Testis (tissue), 3 donors: Measurements from ENCODE around the gene MAN2A2. TPM values are rescaled to one million over a fixed set of nuclear protein-coding genes. Genes with fewer than 3 reads are reported as not detected.

ENCODE experiments used
- DNase-seq: peaks from one replicate; pipeline ENCODE4 v3.0.0-alpha.2; 2019
- H3K27ac ChIP-seq, 2 donors: fragments of 200-600 bp; sonication (generic); one replicate each; pipeline ENCODE4 v1.5.1; 2019
- H3K27me3 ChIP-seq: fragments of 200-600 bp; sonication (generic); one replicate; pipeline ENCODE4 v1.5.1; 2019
- H3K36me3 ChIP-seq: fragments of 200-600 bp; sonication (generic); one replicate; pipeline ENCODE4 v1.5.1; 2017; ENCODE audit warnings: low read depth; ENCODE audit errors: missing control alignments
- H3K4me1 ChIP-seq: fragments of 200-600 bp; sonication (generic); one replicate; pipeline ENCODE4 v1.5.1; 2019
- H3K4me3 ChIP-seq, 2 donors: fragments of 200-600 bp; sonication (generic); one replicate each; pipeline ENCODE4 v1.5.1; 2017 to 2019
- H3K9me3 ChIP-seq: fragments of 200-600 bp; sonication (generic); one replicate; pipeline ENCODE4 v1.5.1; 2017
- POLR2A ChIP-seq: fragments of 450-650 bp; IDR thresholded peaks from one replicate; pipeline ENCODE4 v1.6.1; 2017; ENCODE audit warnings: antibody characterized with exemption, mild to moderate bottlenecking, moderate library complexity
- whole genome bisulfite sequencing, 2 donors: methylation state at CpG; one replicate each; pipeline ENCODE4 v1.1.5; 2018; 5-methylcytosine and 5-hydroxymethylcytosine counted together
- intact Hi-C: fragments of 100-400 bp; cut with DNase I; formaldehyde crosslinking; loops from one replicate; pipeline ENCODE4 v1.15.1; 2023; ENCODE audit warnings: low total_unique reads
- polyA plus RNA-seq: library from polyadenylated mRNA; stranded (reverse); fragments of 350-450 nt; fragmentation: Illumina TruSeq; extraction: RNeasy Lipid Tissue Mini Kit (QIAGEN cat#74804); gene quantifications from one replicate; pipeline ENCODE4 v1.2.3, GENCODE V29; 2014; ENCODE audit warnings: low read depth, low replicate concordance; ENCODE audit not compliant: insufficient read depth
- total RNA-seq, 2 donors: library from RNA; depleted of rRNA; stranded (reverse); fragments of >200 nt; gene quantifications; one replicate each; pipeline ENCODE4 v1.2.3, GENCODE V29; 2016
- TF ChIP-seq, protein P1 (sequence below), 3 experiments: fragments of 450-650 bp in 2 of 3; fragments of 200-600 bp in 1 of 3; sonication (generic) in 1 of 3; IDR thresholded peaks; one replicate each; pipeline ENCODE4 v1.5.1; 2016 to 2019; ENCODE audit warnings: antibody characterized with exemption in 3 of 3, mild to moderate bottlenecking in 2 of 3, moderate library complexity in 1 of 3

Gene MAN2A2
- total and polyA plus RNA-seq, 3 donors from 2014 or later: 101 to 151 (median 128) TPM

DNA sequence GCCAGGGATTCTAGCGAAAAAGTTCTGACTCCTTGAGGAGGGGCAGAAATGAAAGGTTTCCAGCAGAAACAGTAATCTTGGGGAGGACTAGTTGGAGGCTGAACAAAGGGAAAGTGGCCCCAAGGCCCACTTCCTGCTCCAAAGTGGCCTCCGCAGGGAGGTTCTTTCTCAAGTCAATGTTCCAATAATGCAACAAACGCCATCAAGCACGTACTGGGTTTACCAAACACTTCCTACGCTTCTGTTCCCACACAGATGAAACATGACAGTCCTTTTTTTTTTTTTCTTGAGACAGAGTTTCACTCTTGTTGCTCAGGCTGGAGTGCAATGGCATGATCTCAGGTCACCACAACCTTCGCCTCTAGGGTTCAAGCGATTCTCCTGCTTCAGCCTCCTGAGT is 42.0 kb downstream of the MAN2A2 start:
- H3K36me3 ChIP-seq: no peaks in the 10 kb centered on the region
- no peaks in the 10 kb centered on the region for H3K27me3 ChIP-seq
- H3K9me3 ChIP-seq: no peaks in the 10 kb centered on the region
- DNase-seq: no peak
- no peak overlapping the region for H3K27ac ChIP-seq
- WGBS, 2 donors: 91 to 94% methylated on average over 7 of the region's 7 CpGs
- H3K4me1 ChIP-seq: no peaks in the 10 kb centered on the region
- TF ChIP-seq POLR2A: no peak
- TF ChIP-seq, protein P1, sequence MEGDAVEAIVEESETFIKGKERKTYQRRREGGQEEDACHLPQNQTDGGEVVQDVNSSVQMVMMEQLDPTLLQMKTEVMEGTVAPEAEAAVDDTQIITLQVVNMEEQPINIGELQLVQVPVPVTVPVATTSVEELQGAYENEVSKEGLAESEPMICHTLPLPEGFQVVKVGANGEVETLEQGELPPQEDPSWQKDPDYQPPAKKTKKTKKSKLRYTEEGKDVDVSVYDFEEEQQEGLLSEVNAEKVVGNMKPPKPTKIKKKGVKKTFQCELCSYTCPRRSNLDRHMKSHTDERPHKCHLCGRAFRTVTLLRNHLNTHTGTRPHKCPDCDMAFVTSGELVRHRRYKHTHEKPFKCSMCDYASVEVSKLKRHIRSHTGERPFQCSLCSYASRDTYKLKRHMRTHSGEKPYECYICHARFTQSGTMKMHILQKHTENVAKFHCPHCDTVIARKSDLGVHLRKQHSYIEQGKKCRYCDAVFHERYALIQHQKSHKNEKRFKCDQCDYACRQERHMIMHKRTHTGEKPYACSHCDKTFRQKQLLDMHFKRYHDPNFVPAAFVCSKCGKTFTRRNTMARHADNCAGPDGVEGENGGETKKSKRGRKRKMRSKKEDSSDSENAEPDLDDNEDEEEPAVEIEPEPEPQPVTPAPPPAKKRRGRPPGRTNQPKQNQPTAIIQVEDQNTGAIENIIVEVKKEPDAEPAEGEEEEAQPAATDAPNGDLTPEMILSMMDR (IDR thresholded peaks at IDR 0.05): no peak
- intact Hi-C loops: no loop called here
- no peak overlapping the region for H3K4me3 ChIP-seq

DNA sequence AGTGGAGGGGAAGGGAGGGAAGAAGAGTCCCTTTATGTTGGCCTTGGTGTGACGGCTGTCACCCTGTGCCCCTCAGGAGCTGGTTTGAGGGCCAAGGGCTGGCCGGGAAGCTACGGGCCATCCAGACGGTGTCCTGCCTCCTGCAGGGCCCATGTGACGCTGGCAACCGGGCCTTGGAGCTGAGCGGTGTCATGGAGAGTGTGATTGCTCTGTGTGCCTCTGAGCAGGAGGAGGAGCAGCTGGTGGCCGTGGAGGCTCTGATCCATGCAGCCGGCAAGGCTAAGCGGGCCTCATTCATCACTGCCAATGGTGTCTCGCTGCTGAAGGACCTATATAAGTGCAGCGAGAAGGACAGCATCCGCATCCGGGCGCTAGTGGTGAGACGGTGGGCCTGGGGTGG is 43.4 kb downstream of the MAN2A2 start:
- Histone ChIP-seq H3K9me3 (no peaks in the 10 kb centered on the region), H3K4me1 (no peaks in the 10 kb centered on the region), H3K36me3 (no peaks in the 10 kb centered on the region), H3K27me3 (no peaks in the 10 kb centered on the region), H3K4me3 (no peak overlapping the region), H3K27ac (no peak overlapping the region)
- TF ChIP-seq, protein P1 (IDR thresholded peaks at IDR 0.05): no peak
- TF ChIP-seq POLR2A: no peak
- intact Hi-C loops: no loop called here
- DNase-seq: no peak
- WGBS, 2 donors: 91 to 93% methylated on average over 14 to 15 of the region's 16 CpGs

DNA sequence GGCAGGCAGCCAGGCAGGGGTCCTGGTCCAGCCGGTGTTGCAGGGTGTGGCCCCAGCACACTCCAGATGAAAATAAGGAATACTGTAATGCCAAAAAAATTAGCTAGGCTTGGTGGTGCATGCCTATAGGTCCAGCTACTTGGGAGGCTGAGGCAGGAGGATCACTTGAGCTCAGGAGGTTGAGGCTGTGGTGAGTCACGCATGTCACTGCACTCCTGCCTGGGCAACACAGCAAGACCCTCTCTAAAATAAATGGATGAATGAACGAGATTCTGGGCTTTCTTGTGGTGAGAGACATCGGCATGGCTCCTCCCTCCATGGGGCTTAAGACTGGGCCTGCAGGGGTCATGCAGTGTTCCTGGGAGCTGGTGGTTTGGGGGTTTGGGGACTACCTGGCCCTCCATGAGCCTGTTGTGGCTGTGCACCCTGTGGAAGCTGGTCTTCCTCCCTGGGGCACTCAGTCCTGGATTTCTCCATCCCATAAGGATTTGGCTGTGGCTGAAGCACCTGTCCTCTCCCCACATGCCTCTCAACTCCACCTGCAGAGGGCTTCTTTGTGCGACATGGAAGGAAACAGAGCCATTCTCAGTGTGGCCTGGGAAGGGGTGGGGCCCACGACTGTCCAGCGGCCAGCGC is 44.0 kb downstream of the MAN2A2 start:
- no peaks in the 10 kb centered on the region for H3K36me3 ChIP-seq
- intact Hi-C loops: no loop called here

DNA sequence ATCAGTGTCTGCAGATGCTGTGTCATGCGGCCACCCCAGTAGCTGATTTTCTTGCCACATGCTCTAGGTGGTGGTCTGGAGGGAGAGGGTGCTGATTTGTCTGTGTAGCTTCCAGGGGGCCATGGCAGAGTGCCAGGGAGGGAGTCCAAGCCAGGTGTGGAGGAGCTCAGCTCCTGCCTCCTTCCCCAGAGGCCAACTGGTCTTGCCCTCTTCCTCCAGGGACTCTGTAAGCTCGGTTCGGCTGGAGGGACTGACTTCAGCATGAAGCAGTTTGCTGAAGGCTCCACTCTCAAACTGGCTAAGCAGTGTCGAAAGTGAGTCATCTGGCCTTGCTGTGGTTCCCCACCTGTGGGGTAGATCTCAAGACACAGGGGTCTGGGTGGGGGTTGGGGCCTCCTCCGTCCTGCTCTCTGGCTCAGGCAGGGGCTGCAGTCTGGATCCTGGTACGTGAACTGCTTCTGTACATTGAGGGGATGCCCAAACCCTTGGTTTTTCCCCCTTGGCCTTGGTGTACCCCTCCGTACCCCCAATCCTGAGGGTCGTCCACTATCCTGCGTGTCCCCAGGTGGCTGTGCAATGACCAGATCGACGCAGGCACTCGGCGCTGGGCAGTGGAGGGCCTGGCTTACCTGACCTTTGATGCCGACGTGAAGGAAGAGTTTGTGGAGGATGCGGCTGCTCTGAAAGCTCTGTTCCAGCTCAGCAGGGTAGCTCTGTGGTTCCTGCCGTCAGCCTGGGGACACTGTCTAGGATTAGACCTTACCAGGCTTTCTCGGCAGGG is 44.7 kb downstream of the MAN2A2 start:
- Histone ChIP-seq H3K36me3 (no peaks in the 10 kb centered on the region), H3K27me3 (no peaks in the 10 kb centered on the region), H3K4me3 (no peak overlapping the region), H3K27ac (no peak overlapping the region), H3K9me3 (no peaks in the 10 kb centered on the region), H3K4me1 (no peaks in the 10 kb centered on the region)
- TF ChIP-seq POLR2A: no peak
- TF ChIP-seq, protein P1 (IDR thresholded peaks at IDR 0.05): no peak
- intact Hi-C loops: no loop called here
- no peak for DNase-seq
- WGBS, 2 donors: 92 to 94% methylated on average over 16 to 18 of the region's 18 CpGs

More for the DNA sequence above, 44.0 kb downstream of the MAN2A2 start:
- no peaks in the 10 kb centered on the region for H3K27me3 ChIP-seq
- WGBS, 2 donors: 81 to 84% methylated on average over 8 of the region's 8 CpGs
- TF ChIP-seq, protein P1 (IDR thresholded peaks at IDR 0.05): no peak
- TF ChIP-seq POLR2A: no peak
- H3K9me3 ChIP-seq: no peaks in the 10 kb centered on the region
- no peak overlapping the region for H3K27ac ChIP-seq
- H3K4me3 ChIP-seq: no peak overlapping the region
- no peak for DNase-seq
- H3K4me1 ChIP-seq: no peaks in the 10 kb centered on the region
